Hepatocyte (in vitro differentiated cells): ENCODE results near the gene PRDM16.

Source experiments
- EZH2phosphoT487 ChIP-seq: fragments of 200-600 bp; sonication (generic); IDR thresholded peaks from one replicate; pipeline ENCODE4 v1.6.1; 2018; ENCODE audit warnings: antibody characterized with exemption, mild to moderate bottlenecking, low read depth, moderate library complexity; ENCODE audit not compliant: unreplicated experiment, severe bottlenecking
- TF ChIP-seq, protein P1 (sequence below): fragments of 200-600 bp; sonication (generic); IDR thresholded peaks from 2 replicates; pipeline ENCODE4 v1.5.1; 2016; ENCODE audit warnings: antibody characterized with exemption, mild to moderate bottlenecking; ENCODE audit not compliant: poor library complexity

DNA sequence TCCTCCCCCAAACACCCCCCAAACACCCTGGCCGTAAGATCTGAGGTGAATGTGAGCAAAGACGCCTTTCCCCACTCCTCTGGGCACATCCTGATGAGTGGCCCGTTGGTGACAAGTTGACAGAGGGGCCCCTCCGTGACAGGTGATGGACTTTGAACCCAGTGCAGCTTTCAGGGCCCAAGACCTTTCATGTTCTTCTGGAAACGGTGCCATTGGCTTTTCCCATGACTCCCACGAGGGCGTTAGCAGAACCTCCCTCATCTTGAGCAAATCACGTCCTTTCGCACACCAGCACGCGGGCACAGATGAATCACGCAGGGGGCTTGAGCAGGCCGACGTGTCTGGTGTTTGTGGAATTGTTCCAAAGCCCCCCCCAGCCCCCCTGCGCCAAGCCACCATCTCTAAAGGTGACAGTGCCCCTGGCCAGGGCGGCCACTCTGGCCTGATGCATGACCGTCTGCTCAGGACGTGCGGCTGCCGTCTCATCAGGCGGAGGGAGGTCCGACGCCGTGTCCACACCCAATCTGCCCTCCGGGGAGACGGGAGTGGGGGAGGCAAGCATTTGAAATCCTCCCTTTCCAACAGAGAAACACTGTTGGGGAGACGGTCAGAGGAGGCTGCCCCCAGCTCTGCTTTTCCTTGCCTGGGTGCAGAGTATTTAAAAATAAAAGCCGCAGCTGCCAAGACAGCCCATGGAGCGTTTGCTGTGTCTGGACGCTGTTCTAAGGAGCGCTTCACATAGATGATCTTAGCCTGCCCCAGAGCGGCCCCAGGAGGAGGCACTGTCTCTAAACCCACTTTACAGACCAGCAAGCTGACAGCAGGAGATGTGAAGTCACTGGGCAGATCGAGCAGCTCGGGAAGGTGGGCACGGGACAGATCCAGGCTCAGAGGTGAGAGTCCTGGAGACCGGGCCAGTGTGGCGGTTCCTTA, 287.2 kb downstream of the PRDM16 start:
- TF ChIP-seq, protein P1, sequence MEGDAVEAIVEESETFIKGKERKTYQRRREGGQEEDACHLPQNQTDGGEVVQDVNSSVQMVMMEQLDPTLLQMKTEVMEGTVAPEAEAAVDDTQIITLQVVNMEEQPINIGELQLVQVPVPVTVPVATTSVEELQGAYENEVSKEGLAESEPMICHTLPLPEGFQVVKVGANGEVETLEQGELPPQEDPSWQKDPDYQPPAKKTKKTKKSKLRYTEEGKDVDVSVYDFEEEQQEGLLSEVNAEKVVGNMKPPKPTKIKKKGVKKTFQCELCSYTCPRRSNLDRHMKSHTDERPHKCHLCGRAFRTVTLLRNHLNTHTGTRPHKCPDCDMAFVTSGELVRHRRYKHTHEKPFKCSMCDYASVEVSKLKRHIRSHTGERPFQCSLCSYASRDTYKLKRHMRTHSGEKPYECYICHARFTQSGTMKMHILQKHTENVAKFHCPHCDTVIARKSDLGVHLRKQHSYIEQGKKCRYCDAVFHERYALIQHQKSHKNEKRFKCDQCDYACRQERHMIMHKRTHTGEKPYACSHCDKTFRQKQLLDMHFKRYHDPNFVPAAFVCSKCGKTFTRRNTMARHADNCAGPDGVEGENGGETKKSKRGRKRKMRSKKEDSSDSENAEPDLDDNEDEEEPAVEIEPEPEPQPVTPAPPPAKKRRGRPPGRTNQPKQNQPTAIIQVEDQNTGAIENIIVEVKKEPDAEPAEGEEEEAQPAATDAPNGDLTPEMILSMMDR: no peak
- TF ChIP-seq EZH2phosphoT487: no peak
